K562 (cell line): Measurements from ENCODE around the gene AP2S1. TPM values are rescaled to one million over a fixed set of nuclear protein-coding genes. Genes with fewer than 3 reads are reported as not detected.
A peak's percentile ranks its signal among the peaks of the same experiment; 100 is the strongest.

Source experiments
- CEBPZ ChIP-seq: fragments of 150-350 bp; IDR thresholded peaks from 2 replicates; pipeline ENCODE4 v1.6.1; 2014; ENCODE audit warnings: low read depth, mild to moderate bottlenecking, low read length, borderline replicate concordance
- FOXP4 ChIP-seq: sonication (generic); formaldehyde crosslinking; IDR thresholded peaks from 2 replicates; pipeline ENCODE4 v1.8.0; 2022; ENCODE audit warnings: mild to moderate bottlenecking, missing genetic modification reagents, borderline replicate concordance
- HDAC1 ChIP-seq, 2 experiments: fragments of 450-650 bp; IDR thresholded peaks; 2 replicates each; pipeline ENCODE4 v1.6.1; 2016 to 2017; ENCODE audit warnings: inconsistent platforms in 1 of 2, mild to moderate bottlenecking in 1 of 2, moderate library complexity in 1 of 2
- KDM1A ChIP-seq, 2 experiments: fragments of 450-650 bp; IDR thresholded peaks; 2 replicates each; pipeline ENCODE4 v1.6.1; 2016; ENCODE audit warnings: mild to moderate bottlenecking in 2 of 2
- MAX ChIP-seq: sonication (generic); formaldehyde crosslinking; IDR thresholded peaks from 2 replicates; pipeline ENCODE4 v1.9.0; 2022; ENCODE audit warnings: mild to moderate bottlenecking, missing genetic modification reagents
- RHOXF2B ChIP-seq: fragments of 250-450 bp; sonication (Bioruptor Pico); conservative IDR thresholded peaks from 2 replicates; pipeline ENCODE4 v1.5.1; 2021
- SAP30 ChIP-seq: fragments of 200-600 bp; sonication (generic); IDR thresholded peaks from 2 replicates; pipeline ENCODE4 v1.6.1; 2012; ENCODE audit warnings: borderline replicate concordance, low read depth, mild to moderate bottlenecking, moderate library complexity, low read length, control low read depth, inconsistent platforms; ENCODE audit not compliant: insufficient read depth, poor library complexity, severe bottlenecking
- SMARCA5 ChIP-seq: fragments of 450-650 bp; IDR thresholded peaks from 2 replicates; pipeline ENCODE4 v1.6.1; 2016
- ZNF407 ChIP-seq: fragments of 450-650 bp; IDR thresholded peaks from 2 replicates; pipeline ENCODE4 v1.6.1; 2016; ENCODE audit warnings: low read depth
- polyA plus RNA-seq, 8 experiments: library from polyadenylated mRNA; depleted of rRNA in 4 of 8; stranded (reverse) in 5 of 8; unstranded in 3 of 8; fragments of >200 nt; fragmentation: Nextera tagmentation in 2 of 8; fragmentation: Illumina TruSeq in 1 of 8; extraction: Ambion mirVana in 2 of 8; extraction: Trizol in 1 of 8; gene quantifications; 2 replicates each; pipeline versions ENCODE4 v1.2.1 to v1.2.3, GENCODE V29; 2011 to 2014; ENCODE audit warnings: inconsistent platforms in 1 of 8, missing spikeins in 1 of 8
- total RNA-seq, 7 experiments: library from RNA; depleted of rRNA in 6 of 7; stranded (reverse); fragments of >200 nt in 6 of 7; fragmentation: Illumina TruSeq in 2 of 7; extraction: Trizol in 2 of 7; gene quantifications; 2 replicates each; pipeline versions ENCODE4 v1.2.1 to v1.2.3, GENCODE V29; 2011 to 2021; ENCODE audit warnings: low replicate concordance in 1 of 7

Gene AP2S1
- total and polyA plus RNA-seq, 9 of the 15 experiments (the other 6 are each of a cell fraction or from before 2014, with no cell fraction given), result 32.4 to 294 (median 136) TPM

- no peak for TF ChIP-seq RHOXF2B (CRISPR knock-in tag)
- TF ChIP-seq MAX (CRISPR knock-in tag), result peak; percentile 22; the same call in 1 of the 2 replicates
- peak; percentile 64 for TF ChIP-seq SAP30
- TF ChIP-seq SMARCA5, result peak; percentile 68; the same call in 1 of the 2 replicates
- TF ChIP-seq KDM1A (IDR thresholded peaks at IDR 0.05), result 0 out of 4 replicates have a peak, but pooled peaks of 1 of the 2 experiments have one; percentile 14
- TF ChIP-seq ZNF407, result peak; percentile 40; the same call in 1 of the 2 replicates
- TF ChIP-seq HDAC1 (IDR thresholded peaks at IDR 0.05), result peak; percentile 11 to 56; a peak in 2 of 4 replicates
- TF ChIP-seq FOXP4, result 0 out of 2 replicates have a peak, but pooled peaks have one; percentile 41
- TF ChIP-seq CEBPZ, result no peak
Measured at GRCh38 chr19:46861691-46862502, 11.3 kb upstream of the AP2S1 start (continued).
